ENCODE measurements around the gene TNC. TPM values are rescaled to one million over a fixed set of nuclear protein-coding genes. Genes with fewer than 3 reads are reported as not detected.

TNC gene
- total RNA-seq, 2 donors from 2014 or later, result 35.4 to 92.5 TPM

GRCh38 chr9:115050002-115050490 lies 67.9 kb downstream of the TNC start:
- Histone ChIP-seq H3K9me3 (no peaks in the 10 kb centered on the region), H3K36me3 (no peaks in the 10 kb centered on the region), H3K4me1 (replicated peaks) (no peaks in the 10 kb centered on the region), H3K4me3 (no peak overlapping the region), H3K27ac (no peak overlapping the region), H3K27me3 (replicated peaks; ENCODE audit: insufficient read depth) (no peaks in the 10 kb centered on the region)
- 64% methylated on average over 5 of the region's 5 CpGs for WGBS
- DNase-seq (ENCODE audit: low spot score), result no peak
- intact Hi-C loops (cut with DNase I), result no loop called here
- TF ChIP-seq POLR2AphosphoS5 (IDR thresholded peaks at IDR 0.05) (no peak), POLR2A (IDR thresholded peaks at IDR 0.05) (no peak)

GRCh38 chr9:115046824-115047223 lies 71.1 kb downstream of the TNC start:
- WGBS, result 21% methylated on average over 1 of the region's 1 CpG
- no peaks in the 10 kb centered on the region for H3K27me3 ChIP-seq (replicated peaks; ENCODE audit: insufficient read depth)
- no peak overlapping the region for H3K27ac ChIP-seq
- H3K36me3 ChIP-seq, result no peaks in the 10 kb centered on the region
- no peak overlapping the region for H3K4me3 ChIP-seq
- no peaks in the 10 kb centered on the region for H3K9me3 ChIP-seq
- DNase-seq (ENCODE audit: low spot score), result no peak
- TF ChIP-seq POLR2A (IDR thresholded peaks at IDR 0.05), result no peak
- H3K4me1 ChIP-seq (replicated peaks), result no peaks in the 10 kb centered on the region
- intact Hi-C loops (cut with DNase I), result no loop called here

GRCh38 chr9:115046199-115046598 lies 71.8 kb downstream of the TNC start:
- Histone ChIP-seq H3K4me1 (replicated peaks) (no peaks in the 10 kb centered on the region), H3K27me3 (replicated peaks; ENCODE audit: insufficient read depth) (no peaks in the 10 kb centered on the region), H3K27ac (no peak overlapping the region), H3K4me3 (no peak overlapping the region), H3K9me3 (no peaks in the 10 kb centered on the region), H3K36me3 (no peaks in the 10 kb centered on the region)
- no peak for TF ChIP-seq POLR2AphosphoS5 (IDR thresholded peaks at IDR 0.05)
- no peak for TF ChIP-seq CTCF (IDR thresholded peaks at IDR 0.05)
- TF ChIP-seq POLR2A (IDR thresholded peaks at IDR 0.05), result no peak
- no peak for DNase-seq (ENCODE audit: low spot score)
- 83% methylated on average over 6 of the region's 6 CpGs for WGBS
- intact Hi-C loops (cut with DNase I), result no loop called here

- Histone ChIP-seq H3K27me3 (replicated peaks; ENCODE audit: insufficient read depth) (no peaks in the 10 kb centered on the region), H3K4me1 (replicated peaks) (no peaks in the 10 kb centered on the region), H3K27ac (no peak overlapping the region), H3K9me3 (no peaks in the 10 kb centered on the region), H3K4me3 (no peak overlapping the region), H3K36me3 (no peaks in the 10 kb centered on the region)
- TF ChIP-seq CTCF (IDR thresholded peaks at IDR 0.05), result no peak
- no peak for TF ChIP-seq POLR2A (IDR thresholded peaks at IDR 0.05)
- no peak for TF ChIP-seq POLR2AphosphoS5 (IDR thresholded peaks at IDR 0.05)
- WGBS, result 92% methylated on average over 3 of the region's 3 CpGs
- no peak for DNase-seq (ENCODE audit: low spot score)
- intact Hi-C loops (cut with DNase I), result no loop called here
Measured at GRCh38 chr9:115043632-115044031, 74.3 kb downstream of the TNC start.

- Histone ChIP-seq H3K4me1 (replicated peaks) (no peaks in the 10 kb centered on the region), H3K9me3 (no peaks in the 10 kb centered on the region), H3K27ac (no peak overlapping the region), H3K27me3 (replicated peaks; ENCODE audit: insufficient read depth) (no peaks in the 10 kb centered on the region), H3K4me3 (no peak overlapping the region), H3K36me3 (no peaks in the 10 kb centered on the region)
- no peak for DNase-seq (ENCODE audit: low spot score)
- WGBS, result 31% methylated on average over 3 of the region's 3 CpGs
- TF ChIP-seq POLR2AphosphoS5 (IDR thresholded peaks at IDR 0.05) (no peak), POLR2A (IDR thresholded peaks at IDR 0.05) (no peak), CTCF (IDR thresholded peaks at IDR 0.05) (no peak)
- intact Hi-C loops (cut with DNase I), result no loop called here
Measured at GRCh38 chr9:115042781-115043509, 75.0 kb downstream of the TNC start.

Data from prostate gland (tissue), 2 donors.